Measurements from ENCODE around the gene PRR33.
"Not testable (repeated sequence)": the region's sequence is repeated elsewhere in the genome, so short reads cannot be mapped to it uniquely, and the experiment has no call there.

PRR33 gene

GRCh38 chr11:1875851-1876301 is 15.8 kb downstream of the PRR33 start:
- not testable (repeated sequence) for DNase-seq (ENCODE audit: low read depth in 2 of 2)

DNA sequence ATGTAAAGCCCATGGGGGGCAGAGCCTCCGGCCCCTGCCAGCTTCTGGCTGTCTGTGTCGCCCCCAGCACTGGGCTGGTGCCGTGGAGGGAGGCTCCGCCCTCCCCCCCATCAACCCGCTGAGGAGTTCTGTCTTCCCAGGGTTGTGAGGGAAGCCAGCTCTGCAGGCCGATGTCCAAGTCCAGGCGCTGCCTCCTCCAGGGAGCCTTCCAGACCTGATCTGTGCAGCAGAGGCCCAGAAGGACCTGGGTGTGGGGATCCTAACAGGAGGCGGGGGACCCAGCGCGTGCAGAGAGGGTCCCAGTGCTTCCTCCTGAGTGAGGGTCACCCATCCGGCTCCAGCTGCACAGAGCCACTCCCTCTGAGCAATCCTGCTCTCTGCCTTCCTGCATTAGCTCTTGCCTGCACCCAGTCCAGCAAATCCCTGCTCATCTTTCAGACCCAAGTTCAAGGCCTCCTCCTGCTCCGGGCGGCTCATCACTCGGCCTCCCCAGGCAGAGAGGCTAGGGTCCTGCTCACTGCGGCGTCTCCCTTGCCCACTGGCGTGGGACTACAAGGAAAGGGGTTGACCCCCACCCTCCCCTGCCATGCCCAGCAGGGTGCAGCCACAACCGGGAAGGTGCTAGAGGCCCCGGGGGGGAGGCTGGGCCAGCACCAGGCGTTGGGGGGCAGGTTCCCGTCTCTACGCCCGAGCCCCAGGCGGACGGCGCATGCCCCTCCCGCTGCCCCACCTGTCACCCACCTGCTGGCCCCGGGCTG is 16.4 kb downstream of the PRR33 start:
- DNase-seq (ENCODE audit: low read depth in 2 of 2) = no peak

- DNase-seq (ENCODE audit: low read depth in 2 of 2) = not testable (repeated sequence)
These were observed 17.1 kb downstream of the PRR33 start for GRCh38 chr11:1874441-1875092.

- not testable (repeated sequence) for DNase-seq (ENCODE audit: low read depth in 2 of 2)
These were observed 17.9 kb downstream of the PRR33 start for GRCh38 chr11:1873813-1874150.

DNA sequence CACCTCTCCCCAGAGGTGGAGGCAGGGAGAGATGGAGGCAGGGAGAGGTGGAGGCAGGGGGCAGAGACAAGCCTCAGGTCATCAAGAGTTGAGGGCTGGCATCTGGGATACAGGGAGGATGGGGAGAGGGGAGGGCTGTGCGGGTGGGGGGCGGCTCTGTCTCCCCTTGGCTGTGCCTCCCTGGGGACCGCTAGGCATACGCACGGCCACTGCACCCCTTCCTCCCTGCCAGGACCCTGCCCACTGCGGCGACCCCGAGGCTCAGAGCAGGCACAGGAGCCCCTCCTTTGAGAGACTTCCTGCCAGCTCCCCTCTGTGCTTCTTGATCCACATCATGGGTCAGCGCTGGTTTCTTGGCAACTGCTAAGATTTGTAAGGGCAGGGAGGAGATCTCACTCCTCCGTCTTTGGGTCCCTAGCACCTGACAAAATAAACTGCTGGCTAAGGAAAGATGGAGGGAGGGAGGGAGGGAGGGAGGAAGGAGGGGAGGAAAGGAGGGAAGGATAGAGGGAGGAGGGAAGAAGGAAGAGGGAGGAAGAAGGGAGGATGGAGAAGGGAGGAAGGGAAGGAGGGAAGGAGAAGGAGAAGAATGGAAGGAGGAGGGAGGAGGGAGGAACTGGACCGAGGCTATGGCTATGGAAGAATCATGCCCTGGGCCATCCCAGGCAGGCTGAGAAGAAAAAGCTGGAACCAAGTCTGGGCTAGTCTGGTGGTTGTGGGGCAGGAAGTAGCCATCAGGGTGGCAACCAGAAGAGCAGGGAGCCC is 18.5 kb downstream of the PRR33 start:
- no peak for DNase-seq (ENCODE audit: low read depth in 2 of 2)

GRCh38 chr11:1872267-1872985 is 19.3 kb downstream of the PRR33 start:
- no peak for DNase-seq (ENCODE audit: low read depth in 2 of 2)

- no peak for DNase-seq (ENCODE audit: low read depth in 2 of 2)
These were observed 20.2 kb downstream of the PRR33 start for GRCh38 chr11:1871531-1871930.

- no peak for DNase-seq (ENCODE audit: low read depth in 2 of 2)
These were observed 20.8 kb downstream of the PRR33 start for GRCh38 chr11:1870721-1871466.

- no peak for DNase-seq (ENCODE audit: low read depth in 2 of 2)
These were observed 21.4 kb downstream of the PRR33 start for GRCh38 chr11:1870326-1870696.

GRCh38 chr11:1869427-1870325 is 22.0 kb downstream of the PRR33 start:
- no peak for DNase-seq (ENCODE audit: low read depth in 2 of 2)

- no peak for DNase-seq (ENCODE audit: low read depth in 2 of 2)
These were observed 22.9 kb downstream of the PRR33 start for GRCh38 chr11:1868636-1869291.

DNA sequence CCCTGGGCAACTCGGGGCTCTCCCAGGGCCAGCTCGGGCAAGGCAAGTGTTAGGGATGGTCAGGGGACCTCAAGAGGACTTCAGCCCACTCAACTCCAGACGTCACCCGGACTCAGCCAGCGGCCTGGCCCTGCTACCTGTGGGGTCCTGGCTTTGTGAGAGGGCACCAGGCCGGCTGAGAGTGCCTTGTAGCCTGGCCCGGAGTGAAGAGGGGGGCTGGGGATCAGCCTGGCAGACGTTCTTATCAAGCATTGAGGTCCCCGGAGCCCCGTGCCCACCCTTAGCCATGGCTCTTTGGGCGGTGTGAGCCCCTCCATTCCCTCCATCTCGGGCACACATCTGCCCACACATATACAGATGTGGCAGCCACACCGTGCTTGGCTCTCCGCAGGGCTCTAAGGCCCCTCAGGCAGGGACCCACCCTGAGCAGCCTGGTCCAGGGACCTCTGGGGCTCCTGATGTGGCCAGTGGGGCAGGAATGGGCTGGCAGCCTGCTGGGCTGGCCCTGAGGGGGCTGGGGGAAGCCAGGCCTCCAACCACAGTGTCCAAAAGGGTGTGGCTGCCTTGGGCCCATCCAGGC is 23.5 kb downstream of the PRR33 start:
- DNase-seq (ENCODE audit: low read depth in 2 of 2) = no peak

DNA sequence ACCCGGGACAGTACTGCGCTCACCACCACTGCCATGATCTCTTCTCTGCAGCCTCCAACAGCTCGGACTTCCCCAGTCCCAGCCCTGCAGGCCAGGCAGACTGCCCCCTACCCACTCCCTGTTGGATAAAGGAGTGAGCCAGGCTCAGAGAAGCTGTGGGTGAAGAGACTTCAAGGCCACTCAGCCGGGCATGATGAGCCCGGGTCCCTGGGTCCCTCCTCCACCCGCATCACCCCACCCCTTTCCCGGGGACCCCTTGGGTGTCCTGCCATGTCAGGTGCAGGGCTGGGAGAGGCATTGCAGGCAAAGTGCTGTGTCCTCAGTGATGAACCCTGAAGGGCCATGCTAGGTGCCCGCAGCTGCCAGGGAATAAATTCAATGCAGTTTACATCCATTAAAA is 24.3 kb downstream of the PRR33 start:
- no peak for DNase-seq (ENCODE audit: low read depth in 2 of 2)

DNA sequence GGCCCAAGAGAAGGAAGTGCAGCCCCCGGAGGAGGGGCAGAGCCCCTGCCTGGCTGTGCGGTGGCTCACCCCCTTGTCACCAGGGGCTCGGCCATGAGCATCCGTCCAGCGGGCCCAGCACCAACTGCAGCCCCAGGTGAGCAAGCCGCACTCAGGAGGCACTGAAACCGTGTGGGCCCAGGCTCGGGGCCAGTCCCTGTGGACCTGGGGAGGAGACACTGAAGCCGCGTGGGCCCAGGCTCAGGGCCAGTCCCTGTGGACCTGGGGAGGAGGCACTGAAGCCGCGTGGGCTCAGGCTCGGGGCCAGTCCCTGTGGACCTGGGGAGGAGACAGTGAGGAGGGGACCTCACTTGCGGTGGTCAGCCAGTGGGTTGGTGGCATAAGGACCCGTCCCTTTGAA is 24.9 kb downstream of the PRR33 start:
- DNase-seq (ENCODE audit: low read depth in 2 of 2) = no peak

DNA sequence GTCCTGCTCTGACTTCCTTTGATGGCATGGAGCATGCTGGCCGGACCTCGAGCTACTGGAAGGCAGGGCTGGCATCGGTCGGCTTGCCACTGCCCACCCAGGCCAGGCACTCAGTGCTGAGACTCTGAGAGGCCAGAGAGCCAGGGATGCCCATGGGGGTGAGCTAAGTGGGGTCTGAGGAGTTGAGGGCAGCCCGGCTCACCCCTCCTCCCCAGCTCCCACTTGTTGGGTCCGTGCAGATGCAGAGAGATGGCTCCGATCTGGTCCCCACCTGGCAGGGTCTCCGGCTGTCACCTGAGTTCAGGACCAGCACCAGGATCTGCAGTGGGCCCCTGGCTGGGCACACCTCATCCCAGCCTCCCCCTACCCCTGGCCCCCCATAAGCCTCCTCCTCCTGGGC is 25.5 kb downstream of the PRR33 start:
- no peak for DNase-seq (ENCODE audit: low read depth in 2 of 2)

DNA sequence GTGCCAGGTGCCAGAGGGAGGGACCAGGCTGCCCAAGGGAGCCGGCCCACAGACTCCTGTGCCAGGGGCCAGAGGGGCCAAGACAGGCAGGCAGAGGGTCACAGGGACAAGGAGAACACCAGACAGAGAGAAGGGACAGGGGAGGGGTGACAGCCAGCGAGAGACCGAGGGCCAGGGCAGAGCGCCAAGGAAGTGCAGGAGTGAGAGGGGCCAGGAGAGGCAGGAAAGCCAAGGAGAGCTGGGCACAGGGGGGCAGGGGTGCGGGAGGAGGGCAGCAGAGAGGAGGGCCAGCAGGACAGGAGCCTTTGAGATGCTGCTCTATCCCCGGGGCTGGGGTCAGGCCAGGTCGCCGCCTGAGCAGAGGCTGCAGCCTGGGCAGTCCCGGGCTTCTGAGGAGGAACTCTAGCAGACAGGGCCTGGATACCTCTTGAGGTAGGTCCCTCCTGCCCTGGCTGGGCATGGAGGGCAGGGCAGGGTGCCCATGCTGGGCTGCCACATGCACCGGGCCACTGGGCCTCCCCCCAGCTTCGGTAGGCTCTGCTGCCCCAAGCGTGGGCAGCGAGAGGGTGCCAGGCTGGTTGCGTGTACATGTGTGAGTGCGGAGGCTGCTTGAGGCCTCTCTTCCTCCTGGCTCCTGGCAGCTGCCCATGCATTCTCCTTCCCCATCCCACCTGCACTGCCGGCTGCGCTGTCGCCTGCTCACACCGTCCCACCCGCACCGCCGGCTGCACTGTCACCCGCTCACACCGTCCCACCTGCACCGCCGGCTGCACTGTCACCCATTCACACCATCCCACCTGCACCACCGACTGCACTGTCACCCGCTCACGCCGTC is 26.6 kb downstream of the PRR33 start:
- DNase-seq (ENCODE audit: low read depth in 2 of 2) = no peak

- DNase-seq (ENCODE audit: low read depth in 2 of 2) = no peak
These were observed 27.5 kb downstream of the PRR33 start for GRCh38 chr11:1864231-1864630.

DNA sequence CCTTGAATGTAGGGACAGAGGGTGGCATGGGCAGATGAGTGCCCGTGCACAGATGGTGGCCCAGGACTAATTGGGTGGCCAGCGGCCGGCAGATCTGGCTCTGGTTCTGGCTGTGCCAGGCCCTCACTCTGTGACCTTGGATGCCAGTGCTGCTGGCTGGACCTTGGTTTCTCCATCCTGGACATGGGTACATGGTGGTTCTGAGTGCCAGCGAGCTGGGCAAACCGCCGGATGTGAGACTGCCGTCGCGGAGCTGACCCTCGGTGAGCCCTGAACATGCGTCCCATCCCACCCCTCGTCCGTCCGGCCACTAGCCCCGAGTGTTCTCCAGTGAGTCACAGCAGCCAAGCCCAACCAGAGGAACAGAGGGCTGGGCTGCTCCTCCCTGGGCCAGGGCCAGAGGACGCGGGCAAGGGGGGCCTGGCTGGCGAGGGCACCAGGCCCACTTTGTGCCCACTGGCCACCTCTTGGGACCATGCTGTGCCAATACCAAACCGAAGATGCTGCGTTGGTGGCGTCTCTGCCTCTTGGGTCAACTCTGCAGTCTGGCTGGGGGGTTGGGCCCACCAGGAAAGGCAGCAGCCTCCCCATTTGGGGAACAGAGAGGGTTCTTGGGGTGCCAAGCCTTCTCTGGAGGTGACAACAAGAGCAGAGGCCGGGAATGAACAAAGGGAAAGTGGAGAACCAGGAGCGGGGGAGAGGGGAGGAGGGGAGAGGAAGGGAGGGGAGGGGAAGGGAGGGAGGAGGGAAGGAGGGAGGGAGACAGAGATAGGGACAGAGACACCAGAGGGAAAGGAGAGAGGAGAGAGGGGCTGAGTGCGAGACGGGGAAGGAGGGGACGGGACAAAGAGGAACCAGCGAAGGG is 28.1 kb downstream of the PRR33 start:
- DNase-seq (ENCODE audit: low read depth in 2 of 2) = no peak
